ENCODE measurements around the gene KRT10. TPM values are rescaled to one million over a fixed set of nuclear protein-coding genes. Genes with fewer than 3 reads are reported as not detected.

Gene KRT10
- 24.0 and 28.4 TPM in 2 replicates for total RNA-seq (2021)
- long read RNA-seq, partial matches to known transcripts: 2 of 2 reads
- long read RNA-seq, other reads (novel, unspliced or antisense): 0 of 2 reads

DNA sequence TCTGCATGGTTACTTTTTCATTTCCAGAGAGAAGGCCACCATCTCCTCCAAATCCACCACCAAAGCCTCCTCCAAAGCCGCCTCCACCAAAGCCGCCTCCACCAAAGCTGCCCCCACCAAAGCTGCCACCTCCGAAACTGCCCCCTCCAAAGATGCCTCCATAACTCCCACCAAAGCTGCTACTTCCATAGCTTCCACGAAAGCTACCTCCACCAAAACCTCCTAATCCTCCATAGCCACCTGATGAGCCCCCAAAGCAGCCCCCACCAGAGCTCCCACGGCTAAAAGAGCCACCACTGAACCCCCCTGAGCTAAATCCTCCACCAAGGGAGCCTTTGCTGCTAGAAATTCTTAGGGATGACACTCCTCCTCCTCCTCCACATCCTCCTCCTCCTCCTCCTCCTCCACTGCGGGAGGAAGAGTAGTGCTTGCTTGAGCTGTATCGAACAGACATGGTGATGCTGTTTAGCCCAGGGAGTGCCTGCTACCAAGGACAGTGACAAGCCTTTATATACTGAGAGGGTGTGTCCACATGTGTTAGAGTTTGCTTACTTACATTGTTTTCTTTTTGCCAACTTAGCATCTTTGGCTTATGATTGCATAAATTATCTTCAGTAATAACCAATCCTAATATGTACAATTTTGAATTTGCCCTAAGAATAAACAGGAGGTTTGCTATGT, at the start of gene KRT10:
Gene KRT10 (minus strand): TSS at position 483 of the 681 bp plus-strand sequence. CDS start 29 bp downstream, at position 454.
- no CpG with 5 or more reads among the region's 7 CpGs for WGBS (ENCODE audit: extremely low coverage, insufficient read length, low lambda C conversion rate)

More for the DNA sequence above, at the start of gene KRT10:
- Histone ChIP-seq H3T11ph (ENCODE audit: low read length) (no peak within 1 kb of the TSS), H2BK15ac (ENCODE audit: low read depth, low read length) (no peak within 1 kb of the TSS), H3K23me2 (ENCODE audit: insufficient read length, low read depth, low read length, poor library complexity, severe bottlenecking) (peaks cover 3% of the 10 kb centered on the region), H4K5ac (ENCODE audit: insufficient read length, low read depth, low read length) (no peak within 1 kb of the TSS), H4K8ac (replicated peaks; ENCODE audit: insufficient read length, low read depth, low read length) (no peak within 1 kb of the TSS), H3K14ac (ENCODE audit: insufficient read depth, low read length) (no peak within 1 kb of the TSS), H3K9ac (ENCODE audit: extremely low read depth, insufficient read length, low read length) (no peak within 1 kb of the TSS), H2BK20ac (ENCODE audit: low read depth, low read length, poor library complexity, severe bottlenecking) (no peak within 1 kb of the TSS), H3K27ac (ENCODE audit: insufficient read length, low read depth, low read length) (no peak within 1 kb of the TSS), H3K18ac (ENCODE audit: insufficient read length, low read depth, low read length) (no peak within 1 kb of the TSS), H3K4me2 (ENCODE audit: insufficient read depth, insufficient read length, low read length) (no peak within 1 kb of the TSS), H2BK12ac (ENCODE audit: insufficient read length, low read depth, low read length) (no peak within 1 kb of the TSS), H3K79me2 (ENCODE audit: insufficient read depth, low read length) (no peaks in the 10 kb centered on the region), H2BK5ac (ENCODE audit: insufficient read length, low read length) (no peak within 1 kb of the TSS), H3K23ac (ENCODE audit: insufficient read length, low read depth, low read length) (no peak within 1 kb of the TSS), H2AK5ac (ENCODE audit: insufficient read length, low read length) (no peak within 1 kb of the TSS), H4K91ac (ENCODE audit: insufficient read length, low read depth, low read length) (no peak within 1 kb of the TSS), H3K27me3 (ENCODE audit: insufficient read depth, low read length) (no peaks in the 10 kb centered on the region), H3K4me1 (ENCODE audit: insufficient read depth, low read length) (no peaks in the 10 kb centered on the region), H3K79me1 (ENCODE audit: insufficient read depth, low read depth, low read length, poor library complexity, severe bottlenecking) (no peaks in the 10 kb centered on the region), H3K4ac (ENCODE audit: low read depth, low read length) (no peak within 1 kb of the TSS), H2AFZ (ENCODE audit: low read length) (no peak within 1 kb of the TSS), H3K56ac (ENCODE audit: insufficient read length, low read depth, low read length) (no peak within 1 kb of the TSS), H4K20me1 (ENCODE audit: control insufficient read depth, insufficient read depth, insufficient read length) (no peaks in the 10 kb centered on the region), H2BK120ac (ENCODE audit: low read depth, low read length, poor library complexity, severe bottlenecking) (no peak within 1 kb of the TSS), H3K9me3 (ENCODE audit: control insufficient read depth, low read depth, low read length) (no peaks in the 10 kb centered on the region)
- Mint-ChIP-seq H3K9me3 (no peaks in the 10 kb centered on the region), H3K4me3 (no peak within 1 kb of the TSS), H3K36me3 (ENCODE audit: insufficient read depth in 1 of 3, low read depth in 3 of 3) (peaks cover 0 to 9% (median 6%) of the 10 kb centered on the region in 3 experiments; a peak in 5 of 7 replicates), H3K27ac (no peak within 1 kb of the TSS), H3K27me3 (ENCODE audit: low read depth) (peaks cover 80% of the 10 kb centered on the region), H3K4me1 (peaks cover 0 to 8% of the 10 kb centered on the region in 2 experiments; a peak in 1 of 4 replicates)
- no peak for DNase-seq
- TF ChIP-seq, protein P1, sequence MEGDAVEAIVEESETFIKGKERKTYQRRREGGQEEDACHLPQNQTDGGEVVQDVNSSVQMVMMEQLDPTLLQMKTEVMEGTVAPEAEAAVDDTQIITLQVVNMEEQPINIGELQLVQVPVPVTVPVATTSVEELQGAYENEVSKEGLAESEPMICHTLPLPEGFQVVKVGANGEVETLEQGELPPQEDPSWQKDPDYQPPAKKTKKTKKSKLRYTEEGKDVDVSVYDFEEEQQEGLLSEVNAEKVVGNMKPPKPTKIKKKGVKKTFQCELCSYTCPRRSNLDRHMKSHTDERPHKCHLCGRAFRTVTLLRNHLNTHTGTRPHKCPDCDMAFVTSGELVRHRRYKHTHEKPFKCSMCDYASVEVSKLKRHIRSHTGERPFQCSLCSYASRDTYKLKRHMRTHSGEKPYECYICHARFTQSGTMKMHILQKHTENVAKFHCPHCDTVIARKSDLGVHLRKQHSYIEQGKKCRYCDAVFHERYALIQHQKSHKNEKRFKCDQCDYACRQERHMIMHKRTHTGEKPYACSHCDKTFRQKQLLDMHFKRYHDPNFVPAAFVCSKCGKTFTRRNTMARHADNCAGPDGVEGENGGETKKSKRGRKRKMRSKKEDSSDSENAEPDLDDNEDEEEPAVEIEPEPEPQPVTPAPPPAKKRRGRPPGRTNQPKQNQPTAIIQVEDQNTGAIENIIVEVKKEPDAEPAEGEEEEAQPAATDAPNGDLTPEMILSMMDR (conservative IDR thresholded peaks at IDR 0.05): no peak

All from H9 (cell line).